Measurements from ENCODE around the gene C1orf167.

GRCh38 chr1:11766429-11766776 is 4.4 kb downstream of the C1orf167 start:
- no peak for TF ChIP-seq E2F6 (IDR thresholded peaks at IDR 0.05)
- TF ChIP-seq SP1 (IDR thresholded peaks at IDR 0.05; ENCODE audit: low read depth, low read length): no peak
- no peak for TF ChIP-seq BCL11A (IDR thresholded peaks at IDR 0.05; ENCODE audit: low read depth in 2 of 2, low read length in 2 of 2)
- no peak for TF ChIP-seq CTCF (IDR thresholded peaks at IDR 0.05; ENCODE audit: control extremely low read depth in 1 of 3, insufficient read depth in 1 of 3, low read depth in 1 of 3, low read length in 3 of 3)
- no peak for TF ChIP-seq EZH2 (IDR thresholded peaks at IDR 0.05; ENCODE audit: low read depth, low read length, severe bottlenecking)
- TF ChIP-seq TEAD4 (IDR thresholded peaks at IDR 0.05; ENCODE audit: low read depth, low read length): no peak
- no peak for TF ChIP-seq NRF1 (IDR thresholded peaks at IDR 0.05; ENCODE audit: low read depth, low read length)
- TF ChIP-seq RAD21 (IDR thresholded peaks at IDR 0.05 in 1 of 2, conservative IDR thresholded peaks at IDR 0.05 in 1 of 2; ENCODE audit: low read depth in 2 of 2, low read length in 2 of 2): no peak
- no peak for TF ChIP-seq POLR2A (IDR thresholded peaks at IDR 0.05; ENCODE audit: control extremely low read depth in 1 of 2, low read depth in 2 of 2, low read length in 2 of 2)
- TF ChIP-seq MAX (IDR thresholded peaks at IDR 0.05): no peak
- no peak for TF ChIP-seq BACH1 (IDR thresholded peaks at IDR 0.05; ENCODE audit: low read length)
